Esophagus squamous epithelium (tissue), 4 donors: Measurements from ENCODE around the gene PRR5L.

Experiments used
- POLR2A ChIP-seq, 4 donors: fragments of 450-650 bp; IDR thresholded peaks; one replicate each; pipeline ENCODE4 v1.6.1; 2017; ENCODE audit warnings: antibody characterized with exemption in 4 of 4, mild to moderate bottlenecking in 4 of 4, moderate library complexity in 3 of 4
- TF ChIP-seq, protein P1 (sequence below), 6 experiments: fragments of 450-650 bp in 4 of 6; fragments of 200-600 bp in 2 of 6; sonication (generic) in 2 of 6; IDR thresholded peaks; one replicate each; pipeline ENCODE4 v1.5.1; 2016 to 2019; ENCODE audit warnings: antibody characterized with exemption in 6 of 6, mild to moderate bottlenecking in 4 of 6, moderate library complexity in 4 of 6

GRCh38 chr11:36507824-36508489 lies 211.9 kb downstream of the PRR5L start:
- TF ChIP-seq, protein P1, sequence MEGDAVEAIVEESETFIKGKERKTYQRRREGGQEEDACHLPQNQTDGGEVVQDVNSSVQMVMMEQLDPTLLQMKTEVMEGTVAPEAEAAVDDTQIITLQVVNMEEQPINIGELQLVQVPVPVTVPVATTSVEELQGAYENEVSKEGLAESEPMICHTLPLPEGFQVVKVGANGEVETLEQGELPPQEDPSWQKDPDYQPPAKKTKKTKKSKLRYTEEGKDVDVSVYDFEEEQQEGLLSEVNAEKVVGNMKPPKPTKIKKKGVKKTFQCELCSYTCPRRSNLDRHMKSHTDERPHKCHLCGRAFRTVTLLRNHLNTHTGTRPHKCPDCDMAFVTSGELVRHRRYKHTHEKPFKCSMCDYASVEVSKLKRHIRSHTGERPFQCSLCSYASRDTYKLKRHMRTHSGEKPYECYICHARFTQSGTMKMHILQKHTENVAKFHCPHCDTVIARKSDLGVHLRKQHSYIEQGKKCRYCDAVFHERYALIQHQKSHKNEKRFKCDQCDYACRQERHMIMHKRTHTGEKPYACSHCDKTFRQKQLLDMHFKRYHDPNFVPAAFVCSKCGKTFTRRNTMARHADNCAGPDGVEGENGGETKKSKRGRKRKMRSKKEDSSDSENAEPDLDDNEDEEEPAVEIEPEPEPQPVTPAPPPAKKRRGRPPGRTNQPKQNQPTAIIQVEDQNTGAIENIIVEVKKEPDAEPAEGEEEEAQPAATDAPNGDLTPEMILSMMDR (IDR thresholded peaks at IDR 0.05), result no peak
- no peak for TF ChIP-seq POLR2A (IDR thresholded peaks at IDR 0.05)
